NCI-H748 (cell line): Measurements from ENCODE around the gene ZNF593OS.

ENCODE experiments used
- DNase-seq: peaks from one replicate; lab custom pipeline; 2025; ENCODE audit not compliant: unreplicated experiment; lab: John Stamatoyannopoulos, UW

ZNF593OS gene

GRCh38 chr1:26160527-26161414 lies 10.9 kb downstream of the ZNF593OS start:
- no peak for DNase-seq

- no peak for DNase-seq
Measured at GRCh38 chr1:26159743-26160039, 11.9 kb downstream of the ZNF593OS start.

- DNase-seq, result no peak
Measured at GRCh38 chr1:26158908-26159742, 12.5 kb downstream of the ZNF593OS start, which contains the start of gene FAM110D. FAM110D (plus strand) TSS chr1:26159079; CDS start chr1:26161292, 2,213 bp downstream.

GRCh38 chr1:26158271-26158907 lies 13.2 kb downstream of the ZNF593OS start:
- no peak for DNase-seq

GRCh38 chr1:26156285-26157038 lies 15.2 kb downstream of the ZNF593OS start:
- no peak for DNase-seq

- DNase-seq, result no peak
Measured at GRCh38 chr1:26155370-26156284, 16.0 kb downstream of the ZNF593OS start.

- DNase-seq, result no peak
Measured at GRCh38 chr1:26154750-26155149, 16.9 kb downstream of the ZNF593OS start.

GRCh38 chr1:26153966-26154532 lies 17.6 kb downstream of the ZNF593OS start:
- no peak for DNase-seq

- no peak for DNase-seq
Measured at GRCh38 chr1:26148887-26149286, 22.7 kb downstream of the ZNF593OS start.

- DNase-seq, result no peak
Measured at GRCh38 chr1:26145960-26146294, 25.7 kb downstream of the ZNF593OS start.

- DNase-seq, result peak; percentile 89
Measured at GRCh38 chr1:26145041-26145959, 26.3 kb downstream of the ZNF593OS start.

- no peak for DNase-seq
Measured at GRCh38 chr1:26142159-26142558, 29.5 kb downstream of the ZNF593OS start.

- DNase-seq, result no peak
Measured at GRCh38 chr1:26138974-26139558, 32.6 kb downstream of the ZNF593OS start.

GRCh38 chr1:26134466-26134865 lies 37.2 kb downstream of the ZNF593OS start:
- no peak for DNase-seq

- DNase-seq, result no peak
Measured at GRCh38 chr1:26132834-26133167, 38.8 kb downstream of the ZNF593OS start.

GRCh38 chr1:26132128-26132833 lies 39.4 kb downstream of the ZNF593OS start:
- DNase-seq, result peak; percentile 54

- DNase-seq, result no peak
Measured at GRCh38 chr1:26130695-26131094, 40.9 kb downstream of the ZNF593OS start.

GRCh38 chr1:26129778-26130177 lies 41.9 kb downstream of the ZNF593OS start:
- no peak for DNase-seq
